Fibroblast of lung (primary cell): ENCODE results near the gene XPR1. TPM values are rescaled to one million over a fixed set of nuclear protein-coding genes. Genes with fewer than 3 reads are reported as not detected.

Experiments used
- DNase-seq, 2 donors: peaks; one replicate each; pipeline versions ENCODE4 v3.0.0 to v3.0.0-alpha.2; 2010; ENCODE audit warnings: low read depth in 2 of 2
- H2AFZ ChIP-seq: 2 replicates; pipeline ENCODE4 v1.5.1; 2012; ENCODE audit warnings: low read length, control low read depth, inconsistent platforms
- H3K27ac ChIP-seq: 2 replicates; pipeline ENCODE4 v1.5.1; 2011; ENCODE audit warnings: low read length, control low read depth; ENCODE audit not compliant: insufficient read depth
- H3K27me3 ChIP-seq: 2 replicates; pipeline ENCODE4 v1.5.1; 2011; ENCODE audit warnings: mild to moderate bottlenecking, low read length; ENCODE audit not compliant: control insufficient read depth, insufficient read depth
- H3K36me3 ChIP-seq: 2 replicates; pipeline ENCODE4 v1.5.1; 2011; ENCODE audit warnings: low read length; ENCODE audit not compliant: control insufficient read depth, insufficient read depth
- H3K4me1 ChIP-seq: 2 replicates; pipeline ENCODE4 v1.5.1; 2011; ENCODE audit warnings: low read length; ENCODE audit not compliant: control insufficient read depth, insufficient read depth; ENCODE audit errors: extremely low read depth
- H3K4me2 ChIP-seq: 2 replicates; pipeline ENCODE4 v1.5.1; 2011; ENCODE audit warnings: low read length, control low read depth; ENCODE audit not compliant: insufficient read depth; ENCODE audit errors: extremely low read depth
- H3K4me3 ChIP-seq, 4 experiments: fragments of 200-600 bp in 1 of 4; sonication (generic) in 1 of 4; replicated peaks in 1 of 4; 2 replicates each; pipeline ENCODE4 v1.5.1; 2011 to 2016; ENCODE audit warnings: low read length in 4 of 4, low read depth in 3 of 4, mild to moderate bottlenecking in 3 of 4, control low read depth in 2 of 4, inconsistent platforms in 1 of 4, mixed read lengths in 1 of 4; ENCODE audit not compliant: insufficient read depth in 1 of 4; ENCODE audit errors: control extremely low read depth in 1 of 4
- H3K79me2 ChIP-seq: 2 replicates; pipeline ENCODE4 v1.5.1; 2012; ENCODE audit warnings: mild to moderate bottlenecking, low read length, inconsistent platforms; ENCODE audit not compliant: control insufficient read depth, insufficient read depth
- H3K9ac ChIP-seq: 2 replicates; pipeline ENCODE4 v1.5.1; 2011; ENCODE audit warnings: mild to moderate bottlenecking, low read length, control low read depth; ENCODE audit not compliant: insufficient read depth
- H3K9me3 ChIP-seq: 2 replicates; pipeline ENCODE4 v1.5.1; 2012; ENCODE audit warnings: low read depth, low read length; ENCODE audit not compliant: control insufficient read depth, insufficient read depth
- H4K20me1 ChIP-seq: 2 replicates; pipeline ENCODE4 v1.5.1; 2011; ENCODE audit warnings: low read length; ENCODE audit not compliant: control insufficient read depth, insufficient read depth; ENCODE audit errors: extremely low read depth
- CTCF ChIP-seq, 2 donors: IDR thresholded peaks in 1 of 2; conservative IDR thresholded peaks in 1 of 2; 1 replicate in 1 of 2; 2 replicates in 1 of 2; pipeline ENCODE4 v1.5.1; 2011 to 2012; ENCODE audit warnings: low read length in 2 of 2, control low read depth in 1 of 2, inconsistent platforms in 1 of 2, low read depth in 1 of 2, mild to moderate bottlenecking in 1 of 2
- EZH2 ChIP-seq: IDR thresholded peaks from 2 replicates; pipeline ENCODE4 v1.5.1; 2012; ENCODE audit warnings: low read length, control low read depth, mild to moderate bottlenecking; ENCODE audit errors: missing control alignments
- polyA plus RNA-seq, 2 donors: library from polyadenylated mRNA; depleted of rRNA in 1 of 2; stranded (reverse) in 1 of 2; unstranded in 1 of 2; fragments of >200 nt; gene quantifications; 2 replicates each; pipeline ENCODE4 v1.2.1, GENCODE V29; 2011 to 2012; ENCODE audit warnings: missing spikeins in 1 of 2
- total RNA-seq: library from RNA; depleted of rRNA; stranded (reverse); fragments of >200 nt; gene quantifications from 2 replicates; pipeline ENCODE4 v1.2.1, GENCODE V29; 2014

The XPR1 gene
- total and polyA plus RNA-seq, 2 donors (not counting 1 experiment from before 2014, with no cell fraction given): 18.4 to 31.5 TPM

GRCh38 chr1:180884588-180885300 is 252.9 kb downstream of the XPR1 start:
- no peak overlapping the region for H3K4me3 ChIP-seq
- H4K20me1 ChIP-seq: no peaks in the 10 kb centered on the region
- H3K27me3 ChIP-seq: no peaks in the 10 kb centered on the region
- H3K4me2 ChIP-seq: no peak overlapping the region
- H3K9ac ChIP-seq: no peak overlapping the region
- no peak for DNase-seq
- no peaks in the 10 kb centered on the region for H3K4me1 ChIP-seq
- TF ChIP-seq CTCF (conservative IDR thresholded peaks at IDR 0.05 in 1 of 2, IDR thresholded peaks at IDR 0.05 in 1 of 2; ENCODE audit: low read depth in 1 of 2, low read length in 2 of 2): no peak
- no peak overlapping the region for H3K27ac ChIP-seq
- no peaks in the 10 kb centered on the region for H3K36me3 ChIP-seq
- no peaks in the 10 kb centered on the region for H3K79me2 ChIP-seq
- H3K9me3 ChIP-seq: no peaks in the 10 kb centered on the region
- no peak overlapping the region for H2AFZ ChIP-seq

- H3K9ac ChIP-seq: no peak overlapping the region
- no peak overlapping the region for H3K4me3 ChIP-seq
- no peak overlapping the region for H3K4me2 ChIP-seq
- no peaks in the 10 kb centered on the region for H3K36me3 ChIP-seq
- no peak overlapping the region for H2AFZ ChIP-seq
- TF ChIP-seq EZH2 (no peak), CTCF (conservative IDR thresholded peaks at IDR 0.05 in 1 of 2, IDR thresholded peaks at IDR 0.05 in 1 of 2; ENCODE audit: low read depth in 1 of 2, low read length in 2 of 2) (no peak)
- no peaks in the 10 kb centered on the region for H3K27me3 ChIP-seq
- no peaks in the 10 kb centered on the region for H3K79me2 ChIP-seq
- DNase-seq: no peak
- H3K4me1 ChIP-seq: no peaks in the 10 kb centered on the region
- no peak overlapping the region for H3K27ac ChIP-seq
- H3K9me3 ChIP-seq: no peaks in the 10 kb centered on the region
- no peaks in the 10 kb centered on the region for H4K20me1 ChIP-seq
Measured at GRCh38 chr1:180886338-180886737, 254.5 kb downstream of the XPR1 start.

- Histone ChIP-seq H2AFZ (no peak overlapping the region), H3K9me3 (no peaks in the 10 kb centered on the region), H3K4me2 (no peak overlapping the region), H4K20me1 (no peaks in the 10 kb centered on the region), H3K27ac (no peak overlapping the region), H3K9ac (no peak overlapping the region), H3K4me3 (no peak overlapping the region), H3K27me3 (no peaks in the 10 kb centered on the region), H3K36me3 (no peaks in the 10 kb centered on the region), H3K79me2 (no peaks in the 10 kb centered on the region), H3K4me1 (no peaks in the 10 kb centered on the region)
- DNase-seq: no peak
- no peak for TF ChIP-seq EZH2
- TF ChIP-seq CTCF (conservative IDR thresholded peaks at IDR 0.05 in 1 of 2, IDR thresholded peaks at IDR 0.05 in 1 of 2; ENCODE audit: low read depth in 1 of 2, low read length in 2 of 2): no peak
Measured at GRCh38 chr1:180887841-180888240, 256.0 kb downstream of the XPR1 start.
